HL-60/S4 (cell line): ENCODE data around the gene DDI2.
"Not testable (repeated sequence)": the region's sequence is repeated elsewhere in the genome, so short reads cannot be mapped to it uniquely, and the experiment has no call there.

Source experiments
- in situ Hi-C: fragments of 300-500 bp; cut with MboI; formaldehyde crosslinking; loops from 2 replicates; pipeline ENCODE4 v1.14.3; 2022; ENCODE audit warnings: low sequenced_read_pairs

The DDI2 gene

GRCh38 chr1:15604400-15604799 is 12.9 kb upstream of the DDI2 start:
- in situ Hi-C loops: not testable (repeated sequence)

- in situ Hi-C loops: no loop called here
Observed at GRCh38 chr1:15605398-15606383, 11.6 kb upstream of the DDI2 start.

- in situ Hi-C loops: no loop called here
Observed at GRCh38 chr1:15609631-15610030, 7.6 kb upstream of the DDI2 start.

- in situ Hi-C loops: no loop called here
Observed at GRCh38 chr1:15610167-15610566, 7.1 kb upstream of the DDI2 start.

- in situ Hi-C loops: no loop called here
Observed at GRCh38 chr1:15616373-15617172, 685 bp upstream of the DDI2 start.

- in situ Hi-C loops: no loop called here
Observed at GRCh38 chr1:15618077-15618654, 908 bp downstream of the DDI2 start.

- in situ Hi-C loops: no loop called here
Observed at GRCh38 chr1:15618655-15619525, 1.6 kb downstream of the DDI2 start.

- in situ Hi-C loops: no loop called here
Observed at GRCh38 chr1:15620155-15620545, 2.9 kb downstream of the DDI2 start.

GRCh38 chr1:15620902-15621682 is 3.8 kb downstream of the DDI2 start:
- in situ Hi-C loops: no loop called here

- in situ Hi-C loops: no loop called here
Observed at GRCh38 chr1:15621975-15622374, 4.7 kb downstream of the DDI2 start.

- in situ Hi-C loops: no loop called here
Observed at GRCh38 chr1:15622712-15623373, 5.6 kb downstream of the DDI2 start.

- in situ Hi-C loops: no loop called here
Observed at GRCh38 chr1:15623435-15623834, 6.2 kb downstream of the DDI2 start.

- in situ Hi-C loops: no loop called here
Observed at GRCh38 chr1:15624133-15624714, 7.0 kb downstream of the DDI2 start.

GRCh38 chr1:15625056-15625917 is 8.0 kb downstream of the DDI2 start:
- in situ Hi-C loops: no loop called here

GRCh38 chr1:15626269-15626950 is 9.2 kb downstream of the DDI2 start:
- in situ Hi-C loops: no loop called here

- in situ Hi-C loops: no loop called here
Observed at GRCh38 chr1:15627343-15627988, 10.2 kb downstream of the DDI2 start.

- in situ Hi-C loops: no loop called here
Observed at GRCh38 chr1:15628003-15628402, 10.7 kb downstream of the DDI2 start.
